HUES48 (cell line): ENCODE measurements around the gene NR3C2.

ENCODE experiments used
- H3K27ac ChIP-seq: one replicate; pipeline ENCODE4 v1.7.0; 2013; ENCODE audit warnings: low read depth, low read length, inconsistent platforms
- H3K27me3 ChIP-seq: 2 replicates; pipeline ENCODE4 v1.6.1; 2013; ENCODE audit warnings: mild to moderate bottlenecking, low read length; ENCODE audit not compliant: control insufficient read depth, insufficient read depth
- H3K36me3 ChIP-seq: 2 replicates; pipeline ENCODE4 v1.6.1; 2013; ENCODE audit warnings: low read length; ENCODE audit not compliant: control insufficient read depth, insufficient read depth
- H3K4me1 ChIP-seq: 2 replicates; pipeline ENCODE4 v1.6.1; 2013; ENCODE audit warnings: mild to moderate bottlenecking, low read length; ENCODE audit not compliant: control insufficient read depth, insufficient read depth
- H3K4me3 ChIP-seq: 2 replicates; pipeline ENCODE4 v1.5.1; 2013; ENCODE audit warnings: mild to moderate bottlenecking, low read depth, low read length
- H3K9ac ChIP-seq: 2 replicates; pipeline ENCODE4 v1.6.1; 2013; ENCODE audit warnings: mild to moderate bottlenecking, low read depth, low read length, moderate library complexity
- H3K9me3 ChIP-seq: 2 replicates; pipeline ENCODE4 v1.6.1; 2013; ENCODE audit warnings: low read length; ENCODE audit not compliant: control insufficient read depth, insufficient read depth

NR3C2 gene

GRCh38 chr4:148239494-148239985 lies 202.7 kb downstream of the NR3C2 start:
- Histone ChIP-seq H3K36me3 (no peaks in the 10 kb centered on the region), H3K4me3 (no peak overlapping the region), H3K9ac (no peak overlapping the region), H3K27me3 (no peaks in the 10 kb centered on the region), H3K4me1 (no peaks in the 10 kb centered on the region), H3K27ac (no peak overlapping the region), H3K9me3 (no peaks in the 10 kb centered on the region)

DNA sequence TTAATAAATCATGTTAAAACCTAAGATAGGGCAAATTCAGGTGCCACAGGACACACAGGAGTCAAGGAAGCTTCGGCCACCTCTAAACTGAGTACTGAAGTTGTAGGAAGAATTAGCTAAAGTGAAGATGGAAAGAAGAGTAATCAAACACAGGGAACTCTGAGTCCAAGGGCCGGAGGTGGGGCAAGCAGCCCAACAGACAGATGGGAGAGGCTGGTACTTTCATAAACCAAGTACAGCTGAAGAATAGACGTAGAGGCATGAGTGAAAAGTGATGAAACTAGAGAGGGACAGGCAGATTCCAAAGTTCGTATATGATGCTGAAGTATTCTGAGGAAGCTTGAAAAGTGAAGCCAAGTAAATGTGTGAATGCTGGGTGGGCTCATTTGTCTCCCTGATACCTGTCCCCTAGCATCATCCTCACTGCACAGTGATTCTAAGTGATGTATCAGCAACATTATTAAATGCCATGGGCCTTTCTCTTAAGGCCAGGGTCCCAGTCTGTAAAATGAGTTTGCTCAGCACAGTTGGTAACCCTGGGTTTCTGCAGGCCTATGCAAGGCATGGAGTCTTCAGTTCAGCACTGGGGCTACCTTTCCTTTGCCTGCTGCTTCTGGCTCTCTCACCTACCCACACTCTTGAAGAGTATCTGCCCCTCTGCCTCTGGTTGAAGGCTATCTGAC lies 203.3 kb downstream of the NR3C2 start:
- Histone ChIP-seq H3K9ac (no peak overlapping the region), H3K27ac (no peak overlapping the region), H3K9me3 (no peaks in the 10 kb centered on the region), H3K36me3 (no peaks in the 10 kb centered on the region), H3K27me3 (no peaks in the 10 kb centered on the region), H3K4me1 (no peaks in the 10 kb centered on the region), H3K4me3 (no peak overlapping the region)

DNA sequence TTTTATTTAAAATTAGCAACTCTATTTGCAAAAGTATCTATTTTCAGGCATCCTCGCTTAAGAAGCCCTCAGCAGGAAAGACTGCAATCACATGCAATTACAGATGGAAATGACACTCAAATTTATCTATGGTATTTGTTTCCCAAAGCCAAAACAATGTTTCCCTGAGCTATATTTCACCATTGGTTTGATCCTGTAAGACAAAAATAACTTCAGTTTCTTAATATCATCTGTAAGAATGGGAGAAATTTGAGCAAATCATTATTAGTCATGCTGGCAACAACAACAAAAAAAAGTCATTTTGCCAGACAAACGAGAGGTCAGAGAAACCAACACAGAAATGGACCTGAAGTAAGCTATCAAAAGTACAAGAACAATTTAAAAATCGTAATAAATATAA lies 204.1 kb downstream of the NR3C2 start:
- Histone ChIP-seq H3K4me3 (no peak overlapping the region), H3K27me3 (no peaks in the 10 kb centered on the region), H3K9ac (no peak overlapping the region), H3K9me3 (no peaks in the 10 kb centered on the region), H3K27ac (no peak overlapping the region), H3K4me1 (no peaks in the 10 kb centered on the region), H3K36me3 (no peaks in the 10 kb centered on the region)

DNA sequence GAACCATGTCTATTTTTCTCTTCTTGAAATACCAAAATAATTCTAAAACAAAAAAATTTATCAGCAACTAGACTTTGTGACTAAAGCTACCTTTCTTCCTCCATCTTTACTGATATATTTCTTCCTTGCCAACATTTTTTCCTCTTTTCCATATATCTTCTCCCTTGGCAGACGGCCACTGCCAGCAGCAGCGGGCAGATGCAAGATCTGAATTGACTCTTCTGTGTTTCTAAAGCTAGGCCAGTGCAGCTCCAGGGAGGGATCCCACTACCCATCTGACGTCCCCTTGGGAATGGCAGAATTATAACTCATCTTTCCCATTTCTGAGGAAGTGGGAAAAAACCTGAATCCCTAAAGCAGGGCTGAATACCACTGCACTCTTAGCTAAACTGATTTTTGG lies 206.4 kb downstream of the NR3C2 start:
- H3K27ac ChIP-seq: no peak overlapping the region
- H3K4me1 ChIP-seq: no peaks in the 10 kb centered on the region
- no peak overlapping the region for H3K4me3 ChIP-seq
- no peaks in the 10 kb centered on the region for H3K9me3 ChIP-seq
- H3K36me3 ChIP-seq: no peaks in the 10 kb centered on the region
- H3K9ac ChIP-seq: no peak overlapping the region
- H3K27me3 ChIP-seq: no peaks in the 10 kb centered on the region

- Histone ChIP-seq H3K9ac (no peak overlapping the region), H3K4me3 (no peak overlapping the region), H3K27ac (no peak overlapping the region), H3K4me1 (no peaks in the 10 kb centered on the region), H3K27me3 (no peaks in the 10 kb centered on the region), H3K9me3 (no peaks in the 10 kb centered on the region), H3K36me3 (no peaks in the 10 kb centered on the region)
Measured at GRCh38 chr4:148229798-148230197, 212.4 kb downstream of the NR3C2 start.

DNA sequence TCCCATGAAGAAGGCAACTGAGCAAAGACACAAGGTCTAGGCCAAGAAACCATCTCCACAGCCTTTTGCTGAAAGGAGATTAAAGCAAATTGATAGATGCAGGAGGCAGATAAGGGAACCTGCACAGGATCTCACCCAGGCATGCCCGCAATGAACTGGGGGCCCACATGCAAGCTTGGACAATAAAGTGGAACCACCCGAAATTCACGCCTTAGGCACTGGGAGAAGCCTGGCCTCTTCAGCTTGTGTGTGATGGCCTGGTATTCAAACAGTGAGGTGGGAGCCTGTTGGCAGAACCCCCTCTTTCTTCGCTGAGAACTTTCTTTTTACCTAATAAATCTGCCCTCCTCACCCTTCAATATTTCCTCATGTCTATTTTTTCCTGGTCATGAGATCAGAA lies 213.2 kb downstream of the NR3C2 start:
- no peak overlapping the region for H3K27ac ChIP-seq
- no peaks in the 10 kb centered on the region for H3K36me3 ChIP-seq
- H3K9ac ChIP-seq: no peak overlapping the region
- H3K27me3 ChIP-seq: no peaks in the 10 kb centered on the region
- no peak overlapping the region for H3K4me3 ChIP-seq
- no peaks in the 10 kb centered on the region for H3K4me1 ChIP-seq
- H3K9me3 ChIP-seq: no peaks in the 10 kb centered on the region

DNA sequence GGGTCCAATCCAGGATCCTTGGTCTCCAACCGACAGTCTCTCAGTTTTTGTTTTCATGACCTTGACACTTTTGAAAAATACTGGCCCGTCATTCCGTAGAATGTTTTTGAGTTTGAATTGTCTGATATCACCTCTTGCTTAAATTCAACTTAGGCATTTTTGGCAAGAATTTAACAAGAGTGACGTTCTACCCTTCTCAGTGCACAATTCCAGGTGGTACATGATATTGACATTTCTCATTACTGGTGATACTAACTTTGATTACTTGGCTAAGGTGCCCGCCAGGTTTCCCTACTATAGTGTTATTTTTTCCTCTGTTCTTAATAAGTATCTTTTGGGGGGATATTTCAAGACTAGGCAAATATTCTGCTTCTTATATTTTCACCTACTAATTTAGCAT lies 215.1 kb downstream of the NR3C2 start:
- Histone ChIP-seq H3K4me1 (peaks cover 3% of the 10 kb centered on the region; the same call in 1 of the 2 replicates), H3K27me3 (no peaks in the 10 kb centered on the region), H3K4me3 (no peak overlapping the region), H3K9me3 (no peaks in the 10 kb centered on the region), H3K27ac (no peak overlapping the region), H3K9ac (no peak overlapping the region), H3K36me3 (no peaks in the 10 kb centered on the region)

DNA sequence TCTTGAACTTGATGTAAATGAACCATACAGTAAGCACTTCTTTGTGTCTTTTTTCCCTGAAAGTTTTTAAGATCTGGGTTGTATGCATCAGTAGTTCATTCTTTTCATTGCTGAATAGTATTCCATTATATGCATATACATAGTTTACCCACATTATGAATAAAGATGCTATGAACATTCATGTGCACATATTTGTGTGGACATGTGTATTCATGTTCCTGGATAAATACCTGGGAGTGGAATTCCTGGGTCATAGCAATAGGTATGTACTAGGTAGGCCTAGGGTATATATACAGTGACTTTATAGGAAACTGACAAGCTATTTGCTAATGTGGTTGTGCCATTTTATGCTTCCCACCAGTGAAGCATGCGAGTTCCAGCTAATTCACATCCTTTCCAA lies 215.9 kb downstream of the NR3C2 start:
- H3K36me3 ChIP-seq: no peaks in the 10 kb centered on the region
- no peaks in the 10 kb centered on the region for H3K9me3 ChIP-seq
- H3K4me3 ChIP-seq: no peak overlapping the region
- H3K9ac ChIP-seq: no peak overlapping the region
- no peaks in the 10 kb centered on the region for H3K27me3 ChIP-seq
- no peak overlapping the region for H3K27ac ChIP-seq
- H3K4me1 ChIP-seq: peaks cover 3% of the 10 kb centered on the region; the same call in 1 of the 2 replicates

DNA sequence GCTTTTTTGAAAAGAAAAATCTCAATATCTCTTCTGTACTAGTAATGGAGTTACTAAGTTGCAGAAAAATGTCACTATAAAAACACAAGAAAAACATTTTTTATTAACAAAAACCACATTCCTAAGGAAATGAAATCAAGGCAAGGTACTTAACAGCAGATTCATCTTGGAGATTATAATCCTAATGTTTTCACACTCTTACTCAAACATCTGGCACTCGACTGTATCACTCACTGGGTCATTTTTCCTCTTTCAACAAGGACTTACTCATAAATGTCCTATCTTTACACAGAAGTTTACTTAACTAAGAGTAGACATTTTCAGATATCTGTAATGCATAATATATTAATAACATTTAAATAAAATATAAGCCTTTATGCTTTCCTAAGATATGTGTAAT lies 216.6 kb downstream of the NR3C2 start:
- no peak overlapping the region for H3K9ac ChIP-seq
- H3K9me3 ChIP-seq: no peaks in the 10 kb centered on the region
- H3K4me3 ChIP-seq: no peak overlapping the region
- H3K4me1 ChIP-seq: peaks cover 3% of the 10 kb centered on the region; the same call in 1 of the 2 replicates
- no peaks in the 10 kb centered on the region for H3K36me3 ChIP-seq
- no peak overlapping the region for H3K27ac ChIP-seq
- no peaks in the 10 kb centered on the region for H3K27me3 ChIP-seq

- H3K4me3 ChIP-seq: no peak overlapping the region
- H3K4me1 ChIP-seq: peaks cover 3% of the 10 kb centered on the region; the same call in 1 of the 2 replicates
- no peak overlapping the region for H3K27ac ChIP-seq
- no peak overlapping the region for H3K9ac ChIP-seq
- no peaks in the 10 kb centered on the region for H3K27me3 ChIP-seq
- H3K36me3 ChIP-seq: no peaks in the 10 kb centered on the region
- H3K9me3 ChIP-seq: no peaks in the 10 kb centered on the region
Measured at GRCh38 chr4:148224476-148224875, 217.7 kb downstream of the NR3C2 start.

- no peaks in the 10 kb centered on the region for H3K27me3 ChIP-seq
- no peak overlapping the region for H3K9ac ChIP-seq
Measured at GRCh38 chr4:148222991-148223660, 219.1 kb downstream of the NR3C2 start.

More at GRCh38 chr4:148222991-148223660, 219.1 kb downstream of the NR3C2 start:
- Histone ChIP-seq H3K4me1 (peaks cover 3% of the 10 kb centered on the region; the same call in 1 of the 2 replicates), H3K36me3 (no peaks in the 10 kb centered on the region), H3K4me3 (no peak overlapping the region), H3K27ac (no peak overlapping the region), H3K9me3 (no peaks in the 10 kb centered on the region)
